Fibroblast of villous mesenchyme (primary cell): ENCODE results near the gene LMF1. TPM values are rescaled to one million over a fixed set of nuclear protein-coding genes. Genes with fewer than 3 reads are reported as not detected.
"Not testable (repeated sequence)": the region's sequence is repeated elsewhere in the genome, so short reads cannot be mapped to it uniquely, and the experiment has no call there.

Experiments
- DNase-seq: peaks from one replicate; pipeline ENCODE4 v3.0.0-alpha.2; 2010; ENCODE audit warnings: low read depth
- H3K4me3 ChIP-seq: 2 replicates; pipeline ENCODE4 v1.5.1; 2011; ENCODE audit warnings: low read depth, mild to moderate bottlenecking, low read length
- CTCF ChIP-seq: IDR thresholded peaks from 2 replicates; pipeline ENCODE4 v1.5.1; 2012; ENCODE audit warnings: low read depth, mild to moderate bottlenecking, low read length; ENCODE audit not compliant: insufficient read depth
- total RNA-seq: library from RNA; depleted of rRNA; stranded (reverse); fragments of >200 nt; gene quantifications from 2 replicates; pipeline ENCODE4 v1.2.3, GENCODE V29; 2012

The LMF1 gene
- total RNA-seq, 1 donor = 13.0 TPM

GRCh38 chr16:959232-960040, 11.3 kb downstream of the LMF1 start:
- no peak overlapping the region for H3K4me3 ChIP-seq
- TF ChIP-seq CTCF = no peak
- DNase-seq = no peak

GRCh38 chr16:955766-956165, 15.0 kb downstream of the LMF1 start:
- DNase-seq, H3K4me3 ChIP-seq: not testable (repeated sequence)

- H3K4me3 ChIP-seq, DNase-seq: not testable (repeated sequence)
Measured at GRCh38 chr16:953818-954217, 17.0 kb downstream of the LMF1 start.

- DNase-seq = no peak
Measured at GRCh38 chr16:952321-952720, 18.5 kb downstream of the LMF1 start.

GRCh38 chr16:951660-952301, 19.0 kb downstream of the LMF1 start:
- no peak for DNase-seq
- no peak for TF ChIP-seq CTCF
- H3K4me3 ChIP-seq = no peak overlapping the region

More at GRCh38 chr16:952321-952720, 18.5 kb downstream of the LMF1 start:
- H3K4me3 ChIP-seq = no peak overlapping the region
- TF ChIP-seq CTCF = no peak

- H3K4me3 ChIP-seq, DNase-seq: not testable (repeated sequence)
Measured at GRCh38 chr16:950733-951573, 19.8 kb downstream of the LMF1 start.

GRCh38 chr16:948767-949166, 22.0 kb downstream of the LMF1 start:
- H3K4me3 ChIP-seq, DNase-seq: not testable (repeated sequence)

- H3K4me3 ChIP-seq, DNase-seq: not testable (repeated sequence)
Measured at GRCh38 chr16:947922-948303, 22.9 kb downstream of the LMF1 start.

GRCh38 chr16:947255-947921, 23.4 kb downstream of the LMF1 start:
- TF ChIP-seq CTCF = no peak
- no peak overlapping the region for H3K4me3 ChIP-seq
- DNase-seq = no peak
